Neural cell (in vitro differentiated cells): Measurements from ENCODE around the gene ENO3. TPM values are rescaled to one million over a fixed set of nuclear protein-coding genes. Genes with fewer than 3 reads are reported as not detected.

Experiments used
- H2AFZ ChIP-seq: fragments of 200-600, 300-800 bp; sonication (generic), shearing (Covaris generic); 2 replicates; pipeline ENCODE4 v1.6.0; 2014; ENCODE audit warnings: low read depth, mild to moderate bottlenecking, antibody characterized with exemption, low read length, moderate library complexity
- H3F3A ChIP-seq: fragments of 200-600 bp; shearing (Covaris generic); 2 replicates; pipeline ENCODE4 v1.6.1; 2016; ENCODE audit warnings: mild to moderate bottlenecking, moderate library complexity, mixed read lengths, antibody characterized with exemption, low read length; ENCODE audit not compliant: insufficient read depth, poor library complexity, severe bottlenecking
- H3K27ac ChIP-seq: fragments of 200-600, 300-800 bp; sonication (generic), shearing (Covaris generic); 2 replicates; pipeline ENCODE4 v1.5.1; 2014; ENCODE audit warnings: mild to moderate bottlenecking, low read length, moderate library complexity
- H3K27me3 ChIP-seq: fragments of 300-800, 200-600 bp; sonication (generic), shearing (Covaris generic); 2 replicates; pipeline ENCODE4 v1.6.0; 2014; ENCODE audit warnings: mild to moderate bottlenecking, low read depth, low read length, moderate library complexity; ENCODE audit not compliant: insufficient read depth
- H3K36me3 ChIP-seq: fragments of 300-800, 200-600 bp; sonication (generic), shearing (Covaris generic); 2 replicates; pipeline ENCODE4 v1.5.1; 2014; ENCODE audit warnings: mild to moderate bottlenecking, antibody characterized with exemption, low read length, moderate library complexity; ENCODE audit not compliant: insufficient read depth
- H3K4me2 ChIP-seq: fragments of 300-800, 200-600 bp; sonication (generic), shearing (Covaris generic); 2 replicates; pipeline ENCODE4 v1.6.0; 2014; ENCODE audit warnings: mild to moderate bottlenecking, low read length
- H3K4me3 ChIP-seq: fragments of 300-800, 200-600 bp; sonication (generic), shearing (Covaris generic); 2 replicates; pipeline ENCODE4 v1.5.1; 2014; ENCODE audit warnings: mild to moderate bottlenecking, low read length, moderate library complexity
- H3K79me2 ChIP-seq: fragments of 200-600 bp; shearing (Covaris generic); replicated peaks from 2 replicates; pipeline ENCODE4 v1.6.0; 2014; ENCODE audit warnings: mild to moderate bottlenecking, low read length, moderate library complexity; ENCODE audit not compliant: insufficient read depth
- H3K9ac ChIP-seq: fragments of 300-800, 200-600 bp; sonication (generic), shearing (Covaris generic); 2 replicates; pipeline ENCODE4 v1.6.1; 2016; ENCODE audit warnings: mild to moderate bottlenecking, low read length, mixed read lengths
- H3K9me2 ChIP-seq: fragments of 200-600 bp; shearing (Covaris generic); 2 replicates; pipeline ENCODE4 v1.6.1; 2016; ENCODE audit warnings: mild to moderate bottlenecking, low read length, mixed read lengths; ENCODE audit not compliant: insufficient read depth
- H3K9me3 ChIP-seq: fragments of 200-600, 300-800 bp; sonication (generic), shearing (Covaris generic); 2 replicates; pipeline ENCODE4 v1.6.1; 2016; ENCODE audit warnings: mild to moderate bottlenecking, mixed run types, low read length, moderate library complexity, mixed read lengths
- H4K20me1 ChIP-seq: fragments of 200-600 bp; shearing (Covaris generic); 2 replicates; pipeline ENCODE4 v1.6.1; 2016; ENCODE audit warnings: mild to moderate bottlenecking, mixed run types; ENCODE audit not compliant: insufficient read depth
- CTCF ChIP-seq: fragments of 450-650 bp; IDR thresholded peaks from 2 replicates; pipeline ENCODE4 v1.5.1; 2014; ENCODE audit warnings: antibody characterized with exemption, mild to moderate bottlenecking, moderate library complexity; ENCODE audit not compliant: poor library complexity, severe bottlenecking
- EP300 ChIP-seq: fragments of 450-650 bp; conservative IDR thresholded peaks from 2 replicates; pipeline ENCODE4 v1.6.1; 2014; ENCODE audit warnings: antibody characterized with exemption, mild to moderate bottlenecking, moderate library complexity; ENCODE audit not compliant: poor library complexity, severe bottlenecking
- EZH2 ChIP-seq: fragments of 200-600, 300-800 bp; shearing (Covaris generic), sonication (generic); IDR thresholded peaks from 2 replicates; pipeline ENCODE4 v1.6.1; 2014; ENCODE audit warnings: antibody characterized with exemption, low read length, borderline replicate concordance, mild to moderate bottlenecking; ENCODE audit not compliant: insufficient read depth, poor library complexity, severe bottlenecking
- MXI1 ChIP-seq: fragments of 450-650 bp; conservative IDR thresholded peaks from 2 replicates; pipeline ENCODE4 v1.6.1; 2014; ENCODE audit warnings: antibody characterized with exemption, mild to moderate bottlenecking; ENCODE audit not compliant: poor library complexity, severe bottlenecking
- POLR2AphosphoS5 ChIP-seq: IDR thresholded peaks from 2 replicates; pipeline ENCODE4 v1.6.1; 2012
- RAD21 ChIP-seq: fragments of 450-650 bp; conservative IDR thresholded peaks from 2 replicates; pipeline ENCODE4 v1.6.1; 2014; ENCODE audit warnings: antibody characterized with exemption, mild to moderate bottlenecking, moderate library complexity
- REST ChIP-seq: IDR thresholded peaks from 2 replicates; pipeline ENCODE4 v1.6.1; 2012; ENCODE audit warnings: borderline replicate concordance
- SMC3 ChIP-seq: fragments of 450-650 bp; conservative IDR thresholded peaks from 2 replicates; pipeline ENCODE4 v1.6.1; 2014; ENCODE audit warnings: antibody characterized with exemption, mild to moderate bottlenecking, moderate library complexity; ENCODE audit not compliant: poor library complexity
- TAF1 ChIP-seq: IDR thresholded peaks from 2 replicates; pipeline ENCODE4 v1.6.1; 2012; ENCODE audit warnings: low read depth
- polyA plus RNA-seq: library from polyadenylated mRNA; depleted of rRNA; stranded (reverse); fragments of >200 nt; gene quantifications from 2 replicates; pipeline ENCODE4 v1.2.3, GENCODE V29; 2014

Gene ENO3
- polyA plus RNA-seq, 1 donor from 2014 or later, result 2.3 TPM

- no peaks in the 10 kb centered on the region for H3K27me3 ChIP-seq
- H3K27ac ChIP-seq, result no peak overlapping the region
- TF ChIP-seq MXI1 (no peak), REST (no peak), TAF1 (no peak), EP300 (no peak), EZH2 (no peak), POLR2AphosphoS5 (no peak), RAD21 (no peak), SMC3 (no peak), CTCF (no peak)
- no peak overlapping the region for H3K4me3 ChIP-seq
- H3K79me2 ChIP-seq, result no peaks in the 10 kb centered on the region
- H4K20me1 ChIP-seq, result no peaks in the 10 kb centered on the region
- H3K9me3 ChIP-seq, result no peaks in the 10 kb centered on the region
- H3K9ac ChIP-seq, result no peak overlapping the region
- H3K4me2 ChIP-seq, result no peak overlapping the region
- no peak overlapping the region for H2AFZ ChIP-seq
- H3K36me3 ChIP-seq, result no peaks in the 10 kb centered on the region
- H3K9me2 ChIP-seq, result no peaks in the 10 kb centered on the region
- no peaks in the 10 kb centered on the region for H3F3A ChIP-seq
These were observed 23.3 kb downstream of the ENO3 start for GRCh38 chr17:4974115-4974670.

- no peak overlapping the region for H3K27ac ChIP-seq
- H3K36me3 ChIP-seq, result no peaks in the 10 kb centered on the region
These were observed 27.8 kb downstream of the ENO3 start for GRCh38 chr17:4978726-4979125.

More at GRCh38 chr17:4978726-4979125, 27.8 kb downstream of the ENO3 start:
- Histone ChIP-seq H2AFZ (no peak overlapping the region), H3K9me2 (no peaks in the 10 kb centered on the region), H3K27me3 (no peaks in the 10 kb centered on the region), H3K9ac (no peak overlapping the region), H3K9me3 (no peaks in the 10 kb centered on the region), H3F3A (no peaks in the 10 kb centered on the region), H3K4me2 (no peak overlapping the region), H3K79me2 (no peaks in the 10 kb centered on the region), H4K20me1 (no peaks in the 10 kb centered on the region), H3K4me3 (no peak overlapping the region)
- TF ChIP-seq EP300, result no peak
- TF ChIP-seq REST, result no peak
- TF ChIP-seq CTCF, result no peak
- no peak for TF ChIP-seq TAF1
- no peak for TF ChIP-seq RAD21
- no peak for TF ChIP-seq MXI1
- TF ChIP-seq POLR2AphosphoS5, result no peak
- no peak for TF ChIP-seq EZH2
- TF ChIP-seq SMC3, result no peak
